ENCODE measurements around the gene GCGR.

DNA sequence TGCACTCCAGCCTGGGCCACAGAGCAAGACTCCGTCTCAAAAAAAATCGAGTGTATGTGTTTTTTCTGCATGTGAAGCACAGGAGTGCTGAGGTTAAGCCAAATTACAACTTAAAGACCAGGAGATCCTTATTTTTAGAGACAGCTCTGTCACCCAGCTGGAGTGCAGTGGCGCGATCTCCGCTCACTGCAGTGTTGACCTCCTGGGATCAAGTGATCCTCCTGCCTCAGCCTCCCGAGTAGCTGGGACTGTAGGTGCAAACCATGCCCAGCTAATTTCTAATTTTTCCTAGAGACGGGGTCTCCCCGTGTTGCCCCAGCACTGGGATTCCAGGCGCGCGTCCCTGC lies 38.4 kb downstream of the GCGR start:
- TF ChIP-seq, protein P1, sequence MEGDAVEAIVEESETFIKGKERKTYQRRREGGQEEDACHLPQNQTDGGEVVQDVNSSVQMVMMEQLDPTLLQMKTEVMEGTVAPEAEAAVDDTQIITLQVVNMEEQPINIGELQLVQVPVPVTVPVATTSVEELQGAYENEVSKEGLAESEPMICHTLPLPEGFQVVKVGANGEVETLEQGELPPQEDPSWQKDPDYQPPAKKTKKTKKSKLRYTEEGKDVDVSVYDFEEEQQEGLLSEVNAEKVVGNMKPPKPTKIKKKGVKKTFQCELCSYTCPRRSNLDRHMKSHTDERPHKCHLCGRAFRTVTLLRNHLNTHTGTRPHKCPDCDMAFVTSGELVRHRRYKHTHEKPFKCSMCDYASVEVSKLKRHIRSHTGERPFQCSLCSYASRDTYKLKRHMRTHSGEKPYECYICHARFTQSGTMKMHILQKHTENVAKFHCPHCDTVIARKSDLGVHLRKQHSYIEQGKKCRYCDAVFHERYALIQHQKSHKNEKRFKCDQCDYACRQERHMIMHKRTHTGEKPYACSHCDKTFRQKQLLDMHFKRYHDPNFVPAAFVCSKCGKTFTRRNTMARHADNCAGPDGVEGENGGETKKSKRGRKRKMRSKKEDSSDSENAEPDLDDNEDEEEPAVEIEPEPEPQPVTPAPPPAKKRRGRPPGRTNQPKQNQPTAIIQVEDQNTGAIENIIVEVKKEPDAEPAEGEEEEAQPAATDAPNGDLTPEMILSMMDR (conservative IDR thresholded peaks at IDR 0.05; ENCODE audit: low read length), result no peak
- TF ChIP-seq EZH2phosphoT487 (IDR thresholded peaks at IDR 0.05; ENCODE audit: borderline replicate concordance, low read depth, low read length), result no peak

Measured in OCI-LY7 (cell line).